Pancreas (tissue), 10 donors: ENCODE results near the gene NUDT3. TPM values are rescaled to one million over a fixed set of nuclear protein-coding genes. Genes with fewer than 3 reads are reported as not detected.

Experiments used
- ATAC-seq, 4 donors: fragments of 200-7000 bp; cut with Tn5 transposase; one replicate each; pipeline versions ENCODE4 v1.8.0 to v1.9.1; 2020; ENCODE audit warnings: mild to moderate bottlenecking in 4 of 4, moderate library complexity in 4 of 4
- DNase-seq, 6 donors: peaks; one replicate each; pipeline ENCODE4 v3.0.0-alpha.2; 2020
- FAIRE-seq: peaks from 2 replicates; lab custom pipeline; 2012; peaks lifted over from hg19 to GRCh38; lab: Jason Lieb, UNC
- H3K27ac ChIP-seq, 4 donors: fragments of 200-600 bp; sonication (generic); 1 replicate in 3 of 4; 2 replicates in 1 of 4; pipeline versions ENCODE4 v1.5.0 to v1.8.0; 2020
- H3K27me3 ChIP-seq, 4 donors: fragments of 200-600 bp; one replicate each; pipeline ENCODE4 v1.8.0; 2021
- H3K36me3 ChIP-seq, 3 donors: fragments of 200-600 bp; sonication (generic) in 1 of 3; one replicate each; pipeline versions ENCODE4 v1.5.0 to v1.8.0; 2020 to 2021
- H3K4me1 ChIP-seq, 3 donors: fragments of 200-600 bp; one replicate each; pipeline ENCODE4 v1.8.0; 2021
- H3K4me3 ChIP-seq, 4 donors: fragments of 200-600 bp; sonication (generic) in 2 of 4; one replicate each; pipeline versions ENCODE4 v1.5.0 to v1.8.0; 2020 to 2021
- H3K9me3 ChIP-seq, 4 donors: fragments of 200-600 bp; one replicate each; pipeline ENCODE4 v1.8.0; 2021
- WGBS, 2 donors: extraction: QIAGEN DNeasy Blood & Tissue Kit; methylation state at CpG; one replicate each; pipeline ENCODE4 v1.1.7; 2013; 5-methylcytosine and 5-hydroxymethylcytosine counted together
- intact Hi-C, 3 donors: fragments of 100-400 bp; cut with DNase I; formaldehyde crosslinking; loops; one replicate each; pipeline versions ENCODE4 v1.11.1 to v1.14.2; 2022
- polyA plus RNA-seq, 2 donors: library from polyadenylated mRNA; stranded (reverse); fragments of 200-250 nt; gene quantifications; one replicate each; pipeline ENCODE4 v1.2.3, GENCODE V29; 2013
- total RNA-seq, 6 donors: library from RNA; stranded (reverse); fragmentation: NEBNext Ultra II Directional in 4 of 6; extraction: Animal tissue kit (Norgen Biotek cat#: 25700) in 4 of 6; gene quantifications; one replicate each; pipeline versions ENCODE4 v1.2.1 to v1.2.4, GENCODE V29; 2021 to 2023
- TF ChIP-seq, protein P1 (sequence below), 4 donors: fragments of 200-600 bp; sonication (generic) in 3 of 4; IDR thresholded peaks; one replicate each; pipeline versions ENCODE4 v1.5.0 to v1.8.0; 2021; ENCODE audit warnings: antibody characterized with exemption in 4 of 4
- donor health status: healthy with polysubstance abuse.
- donor health status: DM: no; HTN: no; CAD: no; lungs with moderate emphysema.
- donor health status: DM: no; HTN: no; CAD: no.
- donor health status: control.
- donor health status: control.
- donor health status: Bipolar disorder and iron deficiency.
- donor health status: DM: yes; HTN: yes; CAD: no.
- donor health status: DM: no; HTN: no; CAD: no.
- donor health status: DM: no; HTN: no; CAD: no.
- donor health status: DM: yes; HTN: yes; CAD: no.

The NUDT3 gene
- total and polyA plus RNA-seq, 8 donors = 7.1 to 20.7 (median 14.0) TPM

- intact Hi-C loops = no loop called here
- H3K4me3 ChIP-seq = no peak overlapping the region
- ATAC-seq (no peak), FAIRE-seq (no peak), DNase-seq (no peak)
- H3K4me1 ChIP-seq = peaks cover 0 to 10% (median 5%) of the 10 kb centered on the region in 3 donors
- no peaks in the 10 kb centered on the region for H3K36me3 ChIP-seq
- no peaks in the 10 kb centered on the region for H3K27me3 ChIP-seq
- TF ChIP-seq, protein P1, sequence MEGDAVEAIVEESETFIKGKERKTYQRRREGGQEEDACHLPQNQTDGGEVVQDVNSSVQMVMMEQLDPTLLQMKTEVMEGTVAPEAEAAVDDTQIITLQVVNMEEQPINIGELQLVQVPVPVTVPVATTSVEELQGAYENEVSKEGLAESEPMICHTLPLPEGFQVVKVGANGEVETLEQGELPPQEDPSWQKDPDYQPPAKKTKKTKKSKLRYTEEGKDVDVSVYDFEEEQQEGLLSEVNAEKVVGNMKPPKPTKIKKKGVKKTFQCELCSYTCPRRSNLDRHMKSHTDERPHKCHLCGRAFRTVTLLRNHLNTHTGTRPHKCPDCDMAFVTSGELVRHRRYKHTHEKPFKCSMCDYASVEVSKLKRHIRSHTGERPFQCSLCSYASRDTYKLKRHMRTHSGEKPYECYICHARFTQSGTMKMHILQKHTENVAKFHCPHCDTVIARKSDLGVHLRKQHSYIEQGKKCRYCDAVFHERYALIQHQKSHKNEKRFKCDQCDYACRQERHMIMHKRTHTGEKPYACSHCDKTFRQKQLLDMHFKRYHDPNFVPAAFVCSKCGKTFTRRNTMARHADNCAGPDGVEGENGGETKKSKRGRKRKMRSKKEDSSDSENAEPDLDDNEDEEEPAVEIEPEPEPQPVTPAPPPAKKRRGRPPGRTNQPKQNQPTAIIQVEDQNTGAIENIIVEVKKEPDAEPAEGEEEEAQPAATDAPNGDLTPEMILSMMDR (IDR thresholded peaks at IDR 0.05) = no peak
- H3K27ac ChIP-seq = no peak overlapping the region
- no peaks in the 10 kb centered on the region for H3K9me3 ChIP-seq
- WGBS, 2 donors = 94 to 96% methylated on average over 1 of the region's 1 CpG
Measured at GRCh38 chr6:34338811-34339210, 53.7 kb downstream of the NUDT3 start.

DNA sequence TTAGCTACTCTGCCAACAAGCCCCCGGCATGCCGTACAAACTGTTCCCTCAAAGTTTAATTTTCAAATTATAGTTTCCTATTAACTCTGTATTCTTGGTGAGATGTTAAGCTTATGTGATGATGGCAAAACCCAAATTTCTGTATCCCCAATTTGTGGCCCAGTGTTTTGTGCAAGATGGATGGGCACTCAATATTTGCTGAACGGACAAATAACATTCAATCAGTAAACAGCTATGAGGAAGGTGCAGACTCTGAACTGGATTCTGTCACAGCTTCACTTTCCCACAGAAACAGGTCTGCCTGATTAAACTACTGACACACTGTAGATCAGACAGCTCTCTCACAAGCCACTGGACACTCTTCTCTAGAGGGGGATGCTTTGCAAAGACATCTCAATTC, 54.1 kb downstream of the NUDT3 start:
- H3K27ac ChIP-seq = no peak overlapping the region
- peaks cover 0 to 10% (median 5%) of the 10 kb centered on the region in 3 donors for H3K4me1 ChIP-seq
- no peak for ATAC-seq
- no peaks in the 10 kb centered on the region for H3K9me3 ChIP-seq
- H3K4me3 ChIP-seq = no peak overlapping the region
- H3K36me3 ChIP-seq = no peaks in the 10 kb centered on the region
- intact Hi-C loops = no loop called here
- WGBS, 2 donors = 65 to 70% methylated on average over 3 of the region's 3 CpGs
- DNase-seq = no peak
- no peaks in the 10 kb centered on the region for H3K27me3 ChIP-seq
- TF ChIP-seq, protein P1 (IDR thresholded peaks at IDR 0.05) = no peak
- FAIRE-seq = no peak

GRCh38 chr6:34334796-34335416, 57.6 kb downstream of the NUDT3 start:
- TF ChIP-seq, protein P1 (IDR thresholded peaks at IDR 0.05) = no peak
- no peak overlapping the region for H3K4me3 ChIP-seq
- intact Hi-C loops = no loop called here
- WGBS, 2 donors = 91 to 93% methylated on average over 3 of the region's 3 CpGs
- ATAC-seq (no peak), FAIRE-seq (no peak), DNase-seq (no peak)
- no peaks in the 10 kb centered on the region for H3K9me3 ChIP-seq
- no peak overlapping the region for H3K27ac ChIP-seq
- H3K4me1 ChIP-seq = no peaks in the 10 kb centered on the region
- H3K27me3 ChIP-seq = no peaks in the 10 kb centered on the region
- H3K36me3 ChIP-seq = no peaks in the 10 kb centered on the region

GRCh38 chr6:34333858-34334257, 58.6 kb downstream of the NUDT3 start:
- Histone ChIP-seq H3K27me3 (no peaks in the 10 kb centered on the region), H3K4me1 (no peaks in the 10 kb centered on the region), H3K27ac (no peak overlapping the region), H3K9me3 (no peaks in the 10 kb centered on the region), H3K36me3 (no peaks in the 10 kb centered on the region), H3K4me3 (no peak overlapping the region)
- WGBS, 2 donors = 87 to 94% methylated on average over 6 of the region's 6 CpGs
- intact Hi-C loops = no loop called here
- FAIRE-seq (no peak), DNase-seq (no peak), ATAC-seq (no peak)
- TF ChIP-seq, protein P1 (IDR thresholded peaks at IDR 0.05) = no peak
